NCI-H82 treated with DMSO at 0.1 percent for 48 hours (cell line): ENCODE results near the gene SLC2A4.

ENCODE experiments used
- DNase-seq: peaks from one replicate; lab custom pipeline; 2025; ENCODE audit not compliant: unreplicated experiment; lab: John Stamatoyannopoulos, UW

Gene SLC2A4

GRCh38 chr17:7296189-7296861, 14.8 kb downstream of the SLC2A4 start:
- peak; percentile 77 for DNase-seq

GRCh38 chr17:7304179-7304578, 22.7 kb downstream of the SLC2A4 start:
- DNase-seq = no peak

- DNase-seq = peak; percentile 100
These were observed 25.6 kb downstream of the SLC2A4 start, which contains the start of gene EIF5A for GRCh38 chr17:7306911-7307685. TSS of gene EIF5A (plus strand) at chr17:7307628. CDS start at chr17:7309636, 2,008 bp downstream.

GRCh38 chr17:7307686-7308624, 26.4 kb downstream of the SLC2A4 start:
- DNase-seq = no peak

- peak; percentile 60 for DNase-seq
These were observed 27.3 kb downstream of the SLC2A4 start for GRCh38 chr17:7308625-7309433.

GRCh38 chr17:7309628-7310027, 28.1 kb downstream of the SLC2A4 start:
- no peak for DNase-seq

- no peak for DNase-seq
These were observed 29.7 kb downstream of the SLC2A4 start for GRCh38 chr17:7311110-7311705.

GRCh38 chr17:7312432-7313087, 31.0 kb downstream of the SLC2A4 start:
- no peak for DNase-seq

GRCh38 chr17:7313088-7313889, 31.8 kb downstream of the SLC2A4 start:
- peak; percentile 17 for DNase-seq

- DNase-seq = no peak
These were observed 32.6 kb downstream of the SLC2A4 start for GRCh38 chr17:7313890-7314718.

- DNase-seq = peak; percentile 59
These were observed 33.4 kb downstream of the SLC2A4 start, which contains the start of gene GPS2 for GRCh38 chr17:7314719-7315569. TSS of gene GPS2 (minus strand) at chr17:7315360. CDS start at chr17:7315052, 308 bp downstream.

GRCh38 chr17:7315570-7316235, 34.2 kb downstream of the SLC2A4 start:
- DNase-seq = no peak

- DNase-seq = no peak
These were observed 35.8 kb downstream of the SLC2A4 start for GRCh38 chr17:7317161-7317803.

GRCh38 chr17:7318121-7318860, 36.8 kb downstream of the SLC2A4 start:
- no peak for DNase-seq

- DNase-seq = no peak
These were observed 39.9 kb downstream of the SLC2A4 start for GRCh38 chr17:7321466-7321865.
